ENCODE results near the gene PPFIA1. TPM values are rescaled to one million over a fixed set of nuclear protein-coding genes. Genes with fewer than 3 reads are reported as not detected.
A peak's percentile ranks its signal among the peaks of the same experiment; 100 is the strongest.

The PPFIA1 gene
- total and polyA plus RNA-seq, 2 of the 8 experiments (the other 6 are each of a cell fraction or from before 2014, with no cell fraction given): 44.3 to 73.5 TPM

DNA sequence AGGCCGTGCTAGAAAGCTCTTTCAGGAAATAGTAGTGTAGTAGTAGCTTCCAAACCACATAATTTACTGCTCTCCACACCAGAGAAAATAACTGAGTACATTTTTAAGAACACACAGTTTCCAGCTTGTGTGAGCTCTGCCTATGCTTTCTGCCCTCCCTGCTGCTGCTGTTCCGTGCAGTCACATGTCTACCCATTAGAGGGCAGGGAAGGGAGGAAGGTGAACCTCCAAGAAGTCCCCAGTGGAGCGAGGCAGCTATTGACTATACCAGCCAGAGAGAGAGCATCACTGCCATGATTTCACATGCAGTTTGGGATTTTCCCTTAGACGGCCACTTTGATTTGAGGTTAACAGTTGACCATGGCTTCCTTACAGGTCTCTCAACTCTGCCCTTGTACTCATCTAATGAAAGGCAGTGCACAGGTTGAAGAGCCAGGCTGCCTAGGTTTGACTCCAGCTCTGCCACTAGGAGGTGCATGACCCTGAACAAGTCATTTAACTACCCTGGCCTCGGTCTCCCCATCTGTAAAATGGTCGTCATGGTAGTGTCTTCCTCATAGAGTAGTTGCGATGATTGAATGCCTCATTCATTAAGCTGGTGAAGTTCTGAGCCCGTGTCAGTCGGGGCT, 108.1 kb downstream of the PPFIA1 start (continued):
- TF ChIP-seq CHD7 (IDR thresholded peaks at IDR 0.05; ENCODE audit: insufficient replicate concordance, low read length): no peak
- no peak for TF ChIP-seq SAP30 (IDR thresholded peaks at IDR 0.05; ENCODE audit: insufficient read depth, insufficient replicate concordance, low read length)
- TF ChIP-seq KDM5A (IDR thresholded peaks at IDR 0.05; ENCODE audit: low read length): no peak
- peak in 1 of 2 experiments; percentile 18; a peak in 1 of 4 replicates for TF ChIP-seq RAD21 (IDR thresholded peaks at IDR 0.05 in 1 of 2, conservative IDR thresholded peaks at IDR 0.05 in 1 of 2; ENCODE audit: low read depth in 2 of 2, low read length in 2 of 2)
- no peak for TF ChIP-seq SP1 (IDR thresholded peaks at IDR 0.05; ENCODE audit: low read depth, low read length)
- TF ChIP-seq BRCA1 (IDR thresholded peaks at IDR 0.05; ENCODE audit: low read depth, low read length): no peak
- no peak for TF ChIP-seq KDM4A (IDR thresholded peaks at IDR 0.05; ENCODE audit: low read depth, low read length, severe bottlenecking)
- no peak for TF ChIP-seq EP300 (IDR thresholded peaks at IDR 0.05; ENCODE audit: borderline replicate concordance in 1 of 2, low read depth in 2 of 2, low read length in 2 of 2)
- peak; percentile 89; the same call in 1 of the 2 replicates for TF ChIP-seq KDM1A (IDR thresholded peaks at IDR 0.05; ENCODE audit: borderline replicate concordance, low read length)
- TF ChIP-seq POLR2AphosphoS5 (IDR thresholded peaks at IDR 0.05; ENCODE audit: low read depth, low read length): no peak

Measured in H1 (cell line).